Measurements from ENCODE around the gene MRPL52. TPM values are rescaled to one million over a fixed set of nuclear protein-coding genes. Genes with fewer than 3 reads are reported as not detected.
A peak's percentile ranks its signal among the peaks of the same experiment; 100 is the strongest.

The MRPL52 gene
- total RNA-seq (2014; rRNA removed; shearing (Covaris generic)) (44.3 and 96.6 TPM in 2 replicates), polyA plus RNA-seq (2016; fragmentation: Nextera tagmentation; extraction: Ambion mirVana) (208 and 230 TPM in 2 replicates)

DNA sequence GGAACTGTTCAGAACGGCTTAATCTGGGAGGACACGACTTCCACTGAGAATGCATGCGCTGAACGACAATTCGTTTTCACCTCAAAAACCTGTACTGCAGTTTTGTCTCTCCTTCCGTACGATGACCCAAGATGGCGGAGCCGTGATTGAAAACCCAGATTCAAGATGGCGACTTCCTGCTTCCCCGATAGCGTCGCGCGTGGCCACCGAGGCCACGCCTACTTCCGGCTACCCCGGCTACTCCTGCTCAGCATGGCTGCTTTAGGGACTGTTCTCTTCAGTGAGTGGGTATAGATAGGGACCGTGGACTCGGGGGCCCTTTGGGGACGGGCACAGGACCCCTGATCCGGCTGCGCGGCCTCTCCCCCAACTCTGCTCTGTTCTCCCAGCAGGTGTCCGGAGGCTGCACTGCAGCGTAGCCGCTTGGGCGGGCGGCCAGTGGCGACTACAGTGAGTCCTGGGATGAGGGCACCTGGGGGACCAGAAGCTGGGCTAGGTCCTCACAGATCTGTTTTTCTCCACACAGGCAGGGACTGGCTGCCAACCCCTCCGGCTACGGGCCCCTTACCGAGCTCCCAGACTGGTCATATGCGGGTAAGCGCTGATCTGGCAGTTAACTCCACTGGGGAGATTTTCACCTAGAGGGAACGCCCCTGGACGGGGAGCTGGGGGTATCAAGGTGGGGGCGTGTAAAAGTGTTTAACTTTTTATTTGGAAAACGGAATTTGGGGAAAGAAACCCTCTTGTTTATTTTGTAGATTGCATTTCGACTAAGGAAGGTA lies at the start of gene MRPL52:
Gene MRPL52, plus strand, starts transcription at position 227 of the 782 bp plus-strand sequence. Its CDS starts 26 bp downstream, at position 253.
- H3K9ac ChIP-seq = peak within 1 kb of the TSS; percentile 91
- no peaks in the 10 kb centered on the region for H3K9me2 ChIP-seq (ENCODE audit: insufficient read depth)
- in situ Hi-C loops (cut with MboI) = no loop called here
- WGBS, 2 experiments (ENCODE audit: low coverage in 1 of 2, low lambda C conversion rate in 2 of 2, missing lambda C conversion rate in 2 of 2) = 2% methylated on average over 41 of the region's 41 CpGs
- peak within 1 kb of the TSS; percentile 51 for H3K27ac ChIP-seq
- H3K4me1 ChIP-seq (ENCODE audit: insufficient read depth) = 0 out of 2 replicates have a peak, but pooled peaks cover 10% of the 10 kb centered on the region
- H4K20me1 ChIP-seq (ENCODE audit: insufficient read depth) = no peaks in the 10 kb centered on the region
- no peaks in the 10 kb centered on the region for H3K27me3 ChIP-seq (replicated peaks; ENCODE audit: insufficient read depth)
- peak within 1 kb of the TSS; percentile 89 for H3K4me3 ChIP-seq
- DNase-seq = peak; percentile 94
- H2AFZ ChIP-seq = peak within 1 kb of the TSS; percentile 97
- peak within 1 kb of the TSS; percentile 93 for H3K4me2 ChIP-seq (ENCODE audit: unreplicated experiment)
- no peaks in the 10 kb centered on the region for H3K36me3 ChIP-seq (ENCODE audit: low read depth)
- no peak for TF ChIP-seq EZH2 (IDR thresholded peaks at IDR 0.05; ENCODE audit: insufficient read depth, poor library complexity, severe bottlenecking)
- TF ChIP-seq EZH2phosphoT487 (IDR thresholded peaks at IDR 0.05; ENCODE audit: insufficient read depth, low read depth) = no peak
- H3K9me3 ChIP-seq (ENCODE audit: low read depth) = no peaks in the 10 kb centered on the region
- 0 out of 2 replicates have a peak, but pooled peaks cover under 1% of the 10 kb centered on the region for H3F3A ChIP-seq (ENCODE audit: insufficient read depth)
- peaks cover 36% of the 10 kb centered on the region for H3K79me2 ChIP-seq (ENCODE audit: insufficient read depth)

DNA sequence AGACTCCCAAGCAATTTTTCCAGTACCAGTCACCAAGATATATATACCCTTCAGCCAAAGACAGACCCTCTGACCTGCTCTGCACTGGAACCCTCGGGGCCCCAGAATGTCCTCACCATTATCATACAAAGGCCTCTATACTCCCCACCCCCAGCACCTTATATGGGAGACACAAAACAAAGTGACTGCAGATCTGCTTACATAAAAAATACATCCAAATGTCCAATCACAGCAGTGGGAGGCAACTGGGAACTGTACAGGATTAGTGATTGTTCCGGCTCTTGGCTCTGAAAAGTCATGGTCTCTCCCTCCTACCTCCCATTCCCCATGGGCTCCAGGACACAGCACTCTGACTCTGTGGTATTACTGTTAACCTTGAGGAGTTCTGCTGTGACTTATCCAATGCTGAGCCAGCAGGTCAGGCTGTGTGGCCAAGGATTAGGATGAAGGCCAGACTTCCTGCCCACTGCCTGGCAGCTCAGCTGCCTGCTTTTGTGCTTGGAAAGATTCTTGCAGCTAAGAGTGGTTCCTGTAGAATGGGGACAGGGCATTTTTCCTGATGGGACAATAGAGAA lies 49.5 kb upstream of the MRPL52 start:
- TF ChIP-seq EZH2phosphoT487 (IDR thresholded peaks at IDR 0.05; ENCODE audit: insufficient read depth, low read depth) = no peak
- TF ChIP-seq EZH2 (IDR thresholded peaks at IDR 0.05; ENCODE audit: insufficient read depth, poor library complexity, severe bottlenecking) = no peak
- Histone ChIP-seq H3K9ac (no peak overlapping the region), H2AFZ (no peak overlapping the region), H3K9me3 (ENCODE audit: low read depth) (no peaks in the 10 kb centered on the region), H3K36me3 (ENCODE audit: low read depth) (no peaks in the 10 kb centered on the region), H3K9me2 (ENCODE audit: insufficient read depth) (no peaks in the 10 kb centered on the region), H3F3A (ENCODE audit: insufficient read depth) (peaks cover 16% of the 10 kb centered on the region; the same call in 1 of the 2 replicates), H3K79me2 (ENCODE audit: insufficient read depth) (no peaks in the 10 kb centered on the region), H3K27ac (no peak overlapping the region), H3K27me3 (replicated peaks; ENCODE audit: insufficient read depth) (no peaks in the 10 kb centered on the region), H3K4me3 (no peak overlapping the region), H3K4me1 (ENCODE audit: insufficient read depth) (peaks cover 11% of the 10 kb centered on the region), H4K20me1 (ENCODE audit: insufficient read depth) (no peaks in the 10 kb centered on the region), H3K4me2 (ENCODE audit: unreplicated experiment) (no peak overlapping the region)
- in situ Hi-C loops (cut with MboI) = no loop called here
- 85 to 91% methylated on average over 2 of the region's 2 CpGs for WGBS, 2 experiments (ENCODE audit: low coverage in 1 of 2, low lambda C conversion rate in 2 of 2, missing lambda C conversion rate in 2 of 2)
- peak; percentile 34 for DNase-seq

DNA sequence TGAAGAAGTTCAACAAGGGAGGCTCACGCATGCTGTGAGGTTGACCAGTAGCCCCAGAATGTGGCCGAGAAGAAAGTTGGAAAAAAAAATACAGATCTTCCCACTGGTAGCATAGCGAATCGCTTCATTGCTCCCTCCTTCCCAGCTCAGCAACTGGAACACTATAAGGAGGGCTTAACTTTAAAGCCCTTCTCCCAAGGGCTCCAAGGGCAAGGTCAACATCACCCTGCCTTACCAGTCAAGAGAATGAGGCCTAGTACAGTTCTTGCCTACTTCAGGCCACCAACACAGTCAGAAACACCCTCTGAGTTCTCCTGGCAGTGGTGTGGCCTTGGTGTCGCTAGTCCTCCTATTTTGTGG lies 48.8 kb upstream of the MRPL52 start:
- Histone ChIP-seq H3K27me3 (replicated peaks; ENCODE audit: insufficient read depth) (no peaks in the 10 kb centered on the region), H4K20me1 (ENCODE audit: insufficient read depth) (no peaks in the 10 kb centered on the region), H3F3A (ENCODE audit: insufficient read depth) (peaks cover 16% of the 10 kb centered on the region; the same call in 1 of the 2 replicates), H3K27ac (no peak overlapping the region), H3K9me2 (ENCODE audit: insufficient read depth) (no peaks in the 10 kb centered on the region), H3K9me3 (ENCODE audit: low read depth) (no peaks in the 10 kb centered on the region), H2AFZ (no peak overlapping the region), H3K79me2 (ENCODE audit: insufficient read depth) (no peaks in the 10 kb centered on the region), H3K9ac (no peak overlapping the region), H3K36me3 (ENCODE audit: low read depth) (no peaks in the 10 kb centered on the region), H3K4me3 (no peak overlapping the region), H3K4me1 (ENCODE audit: insufficient read depth) (peaks cover 11% of the 10 kb centered on the region), H3K4me2 (ENCODE audit: unreplicated experiment) (no peak overlapping the region)
- TF ChIP-seq EZH2phosphoT487 (IDR thresholded peaks at IDR 0.05; ENCODE audit: insufficient read depth, low read depth) = no peak
- TF ChIP-seq EZH2 (IDR thresholded peaks at IDR 0.05; ENCODE audit: insufficient read depth, poor library complexity, severe bottlenecking) = no peak
- DNase-seq = no peak
- in situ Hi-C loops (cut with MboI) = no loop called here
- 83 to 85% methylated on average over 5 of the region's 5 CpGs for WGBS, 2 experiments (ENCODE audit: low coverage in 1 of 2, low lambda C conversion rate in 2 of 2, missing lambda C conversion rate in 2 of 2)

DNA sequence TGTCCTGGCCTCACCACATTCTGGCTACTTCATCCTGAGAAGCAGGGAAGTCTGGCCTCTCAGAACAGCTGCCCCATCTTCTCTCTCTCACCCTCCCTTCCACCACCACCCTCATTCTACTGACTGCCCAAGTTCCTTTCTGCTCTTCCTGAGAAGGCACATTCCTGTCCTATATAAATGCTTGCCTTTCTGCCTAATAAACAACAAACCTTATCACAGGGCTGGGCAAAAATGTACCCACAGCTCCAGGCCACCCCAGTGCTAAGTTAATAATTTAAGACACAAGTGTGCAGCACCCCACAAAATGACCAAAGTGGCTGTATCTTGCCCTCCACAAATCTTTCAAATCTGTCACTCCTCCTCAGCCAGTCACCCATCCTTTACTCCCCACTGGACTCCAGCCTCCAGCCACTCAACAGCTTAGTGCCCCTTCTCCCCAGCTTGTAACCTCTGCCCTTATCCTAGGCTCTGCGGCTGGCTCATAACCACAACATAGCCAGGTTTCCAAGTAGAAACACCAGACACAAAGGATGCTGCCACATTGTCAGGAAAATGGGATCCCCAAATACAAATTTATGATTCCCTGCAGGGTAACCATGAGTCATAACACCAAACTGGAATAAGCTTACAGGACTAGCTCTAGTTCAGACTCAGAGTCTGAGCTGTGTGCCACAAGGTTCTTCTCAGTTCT lies 48.2 kb upstream of the MRPL52 start:
- Histone ChIP-seq H4K20me1 (ENCODE audit: insufficient read depth) (no peaks in the 10 kb centered on the region), H3K4me2 (ENCODE audit: unreplicated experiment) (no peak overlapping the region), H3K9me2 (ENCODE audit: insufficient read depth) (no peaks in the 10 kb centered on the region), H3K9ac (no peak overlapping the region), H3K27ac (no peak overlapping the region), H3F3A (ENCODE audit: insufficient read depth) (peaks cover 16% of the 10 kb centered on the region; the same call in 1 of the 2 replicates), H3K27me3 (replicated peaks; ENCODE audit: insufficient read depth) (no peaks in the 10 kb centered on the region), H3K4me3 (no peak overlapping the region), H3K4me1 (ENCODE audit: insufficient read depth) (peaks cover 11% of the 10 kb centered on the region), H3K36me3 (ENCODE audit: low read depth) (no peaks in the 10 kb centered on the region), H3K9me3 (ENCODE audit: low read depth) (no peaks in the 10 kb centered on the region), H3K79me2 (ENCODE audit: insufficient read depth) (no peaks in the 10 kb centered on the region), H2AFZ (no peak overlapping the region)
- no peak for TF ChIP-seq EZH2phosphoT487 (IDR thresholded peaks at IDR 0.05; ENCODE audit: insufficient read depth, low read depth)
- TF ChIP-seq EZH2 (IDR thresholded peaks at IDR 0.05; ENCODE audit: insufficient read depth, poor library complexity, severe bottlenecking) = no peak
- DNase-seq = peak; percentile 63
- WGBS, 2 experiments (ENCODE audit: low coverage in 1 of 2, low lambda C conversion rate in 2 of 2, missing lambda C conversion rate in 2 of 2) = 0 to 6% methylated on average over 1 of the region's 1 CpG
- in situ Hi-C loops (cut with MboI) = no loop called here

All from GM23248 (cell line).